HEK293 (cell line): ENCODE results near the gene RASSF1.

Source experiments
- CTCF ChIA-PET: fragments of 350-600 bp; formaldehyde crosslinking; extraction: SDS; loops from one replicate; lab custom pipeline; 2021; ENCODE audit warnings: antibody characterized with exemption; lab: Yijun Ruan, JAX
- POLR2A ChIA-PET: fragments of 300-600 bp; formaldehyde crosslinking; extraction: SDS; loops from one replicate; lab custom pipeline; 2020; ENCODE audit warnings: antibody characterized with exemption, inconsistent platforms; lab: Yijun Ruan, JAX
- H3K27ac ChIP-seq: fragments of 200-500 bp; sonication (Bioruptor generic); 2 replicates; pipeline ENCODE4 v1.5.1; 2014; ENCODE audit warnings: low read depth, low read length, control low read depth, inconsistent platforms; ENCODE audit errors: extremely low read depth
- H3K36me3 ChIP-seq, 2 experiments: fragments of 200-500 bp in 1 of 2; sonication (Bioruptor generic) in 1 of 2; 1 replicate in 1 of 2; 2 replicates in 1 of 2; pipeline ENCODE4 v1.5.1; 2014 to 2017; ENCODE audit warnings: inconsistent platforms in 2 of 2, low read length in 2 of 2; ENCODE audit not compliant: control insufficient read depth in 2 of 2, insufficient read depth in 1 of 2
- H3K4me1 ChIP-seq: fragments of 200-500 bp; sonication (Bioruptor generic); 2 replicates; pipeline ENCODE4 v1.5.1; 2014; ENCODE audit warnings: mild to moderate bottlenecking, low read length, inconsistent platforms; ENCODE audit not compliant: control insufficient read depth, insufficient read depth
- H3K4me3 ChIP-seq: 2 replicates; pipeline ENCODE4 v1.5.1; 2011; ENCODE audit warnings: low read depth, mild to moderate bottlenecking, control low read depth, low read length, moderate library complexity
- H3K9me3 ChIP-seq: fragments of 200-500 bp; sonication (Bioruptor generic); 2 replicates; pipeline ENCODE4 v1.5.1; 2014; ENCODE audit warnings: low read depth, low read length, inconsistent platforms; ENCODE audit not compliant: control insufficient read depth, insufficient read depth
- GFI1B ChIP-seq: fragments of 450-650 bp; formaldehyde crosslinking; IDR thresholded peaks from 2 replicates; pipeline ENCODE4 v1.5.1; 2016; ENCODE audit warnings: missing biosample characterization, missing genetic modification characterization
- GLIS1 ChIP-seq: fragments of 450-650 bp; formaldehyde crosslinking; IDR thresholded peaks from 2 replicates; pipeline ENCODE4 v1.5.1; 2016; ENCODE audit warnings: missing biosample characterization, missing genetic modification characterization
- GLIS2 ChIP-seq: fragments of 450-650 bp; formaldehyde crosslinking; IDR thresholded peaks from 2 replicates; pipeline ENCODE4 v1.5.1; 2016; ENCODE audit warnings: missing biosample characterization, missing genetic modification characterization
- KLF10 ChIP-seq: fragments of 450-650 bp; IDR thresholded peaks from 2 replicates; pipeline ENCODE4 v1.5.1; 2018; ENCODE audit warnings: missing biosample characterization, mild to moderate bottlenecking, missing genetic modification characterization
- OVOL3 ChIP-seq: fragments of 450-650 bp; formaldehyde crosslinking; IDR thresholded peaks from 2 replicates; pipeline ENCODE4 v1.5.1; 2016; ENCODE audit warnings: missing biosample characterization, missing genetic modification characterization
- YY2 ChIP-seq: fragments of 450-650 bp; formaldehyde crosslinking; IDR thresholded peaks from 2 replicates; pipeline ENCODE4 v1.5.1; 2016; ENCODE audit warnings: missing biosample characterization, missing genetic modification characterization
- ZBTB7A ChIP-seq: fragments of 450-650 bp; formaldehyde crosslinking; IDR thresholded peaks from 2 replicates; pipeline ENCODE4 v1.5.1; 2016; ENCODE audit warnings: low read depth, missing biosample characterization, missing genetic modification characterization
- ZFP69B ChIP-seq: fragments of 450-650 bp; formaldehyde crosslinking; IDR thresholded peaks from 2 replicates; pipeline ENCODE4 v1.5.1; 2016; ENCODE audit warnings: missing biosample characterization, missing genetic modification characterization
- ZIC2 ChIP-seq: fragments of 450-650 bp; formaldehyde crosslinking; IDR thresholded peaks from 2 replicates; pipeline ENCODE4 v1.5.1; 2016; ENCODE audit warnings: missing biosample characterization, missing genetic modification characterization
- ZNF184 ChIP-seq: fragments of 450-650 bp; IDR thresholded peaks from 2 replicates; pipeline ENCODE4 v1.5.1; 2018; ENCODE audit warnings: missing biosample characterization, mild to moderate bottlenecking, missing genetic modification characterization
- ZNF335 ChIP-seq: fragments of 450-650 bp; formaldehyde crosslinking; conservative IDR thresholded peaks from 2 replicates; pipeline ENCODE4 v1.5.1; 2016; ENCODE audit warnings: missing biosample characterization, missing genetic modification characterization
- ZNF391 ChIP-seq: fragments of 450-650 bp; formaldehyde crosslinking; IDR thresholded peaks from 2 replicates; pipeline ENCODE4 v1.5.1; 2016; ENCODE audit warnings: low read depth, missing biosample characterization, missing genetic modification characterization, borderline replicate concordance
- ZNF416 ChIP-seq: fragments of 450-650 bp; formaldehyde crosslinking; IDR thresholded peaks from 2 replicates; pipeline ENCODE4 v1.5.1; 2016; ENCODE audit warnings: missing biosample characterization, missing genetic modification characterization
- ZNF514 ChIP-seq: fragments of 450-650 bp; formaldehyde crosslinking; IDR thresholded peaks from 2 replicates; pipeline ENCODE4 v1.5.1; 2016; ENCODE audit warnings: missing biosample characterization, missing genetic modification characterization
- ZNF624 ChIP-seq: fragments of 450-650 bp; formaldehyde crosslinking; IDR thresholded peaks from 2 replicates; pipeline ENCODE4 v1.5.1; 2017; ENCODE audit warnings: missing biosample characterization, missing genetic modification characterization
- ZNF785 ChIP-seq: fragments of 450-650 bp; formaldehyde crosslinking; IDR thresholded peaks from 2 replicates; pipeline ENCODE4 v1.5.1; 2016; ENCODE audit warnings: missing biosample characterization, missing genetic modification characterization
- TF ChIP-seq, protein P1 (sequence below): fragments of 450-650 bp; formaldehyde crosslinking; IDR thresholded peaks from 2 replicates; pipeline ENCODE4; 2016; ENCODE audit warnings: missing biosample characterization, missing genetic modification characterization
- TF ChIP-seq, protein P2 (sequence below): fragments of 450-650 bp; formaldehyde crosslinking; IDR thresholded peaks from 2 replicates; pipeline ENCODE4 v1.5.1; 2016; ENCODE audit warnings: missing biosample characterization, missing genetic modification characterization
- TF ChIP-seq, protein P3 (sequence below): fragments of 450-650 bp; formaldehyde crosslinking; IDR thresholded peaks from 2 replicates; pipeline ENCODE4 v1.5.1; 2016; ENCODE audit warnings: missing biosample characterization, missing genetic modification characterization

RASSF1 gene

DNA sequence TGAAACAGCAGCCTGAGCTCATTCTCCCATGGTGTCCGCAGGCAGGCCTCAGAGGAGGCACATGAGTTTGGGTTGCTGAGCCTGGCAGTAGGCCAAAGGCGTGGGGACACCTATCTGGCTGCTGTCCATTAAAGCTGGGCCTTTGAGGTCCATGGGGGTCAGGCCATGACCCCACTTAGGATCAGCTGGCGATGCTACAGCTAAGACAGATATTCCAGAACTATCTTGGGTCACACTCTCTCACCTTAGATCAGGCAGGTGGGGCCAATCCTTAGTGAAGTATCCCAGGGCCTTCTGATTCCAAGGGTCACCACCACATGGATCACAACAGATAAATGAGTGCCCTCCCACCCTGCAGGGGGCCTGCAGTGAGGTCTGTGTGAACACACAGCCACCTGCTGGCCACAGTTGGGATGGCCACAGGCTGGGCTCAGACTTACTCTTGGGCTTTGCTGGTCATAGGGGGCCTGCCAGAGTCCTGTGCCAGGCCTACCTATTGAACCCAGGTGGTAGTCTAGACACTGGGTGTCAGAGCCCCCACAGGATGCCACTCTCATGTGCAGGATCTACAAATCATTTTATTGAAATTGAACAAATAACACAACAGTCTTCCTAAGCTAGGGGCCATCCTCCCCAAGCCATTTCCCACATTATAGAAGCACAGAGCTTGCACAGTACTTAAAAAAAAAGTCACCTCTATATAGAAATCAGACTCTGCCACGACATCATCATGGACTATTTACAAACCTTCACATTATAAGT is 16.1 kb downstream of the RASSF1 start (continued):
- TF ChIP-seq, protein P1, sequence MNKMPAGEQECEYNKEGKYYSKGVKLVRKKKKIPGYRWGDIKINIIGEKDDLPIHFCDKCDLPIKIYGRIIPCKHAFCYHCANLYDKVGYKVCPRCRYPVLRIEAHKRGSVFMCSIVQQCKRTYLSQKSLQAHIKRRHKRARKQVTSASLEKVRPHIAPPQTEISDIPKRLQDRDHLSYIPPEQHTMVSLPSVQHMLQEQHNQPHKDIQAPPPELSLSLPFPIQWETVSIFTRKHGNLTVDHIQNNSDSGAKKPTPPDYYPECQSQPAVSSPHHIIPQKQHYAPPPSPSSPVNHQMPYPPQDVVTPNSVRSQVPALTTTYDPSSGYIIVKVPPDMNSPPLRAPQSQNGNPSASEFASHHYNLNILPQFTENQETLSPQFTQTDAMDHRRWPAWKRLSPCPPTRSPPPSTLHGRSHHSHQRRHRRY: no peak
- TF ChIP-seq ZFP69B (tag by site-specific recombination) (no peak), ZNF184 (no peak), ZNF391 (no peak), KLF10 (tag by site-specific recombination) (no peak), ZNF335 (tag by site-specific recombination) (peak; percentile 36), YY2 (tag by site-specific recombination) (no peak), GLIS1 (tag by site-specific recombination) (peak; percentile 89)
- TF ChIP-seq, protein P2, sequence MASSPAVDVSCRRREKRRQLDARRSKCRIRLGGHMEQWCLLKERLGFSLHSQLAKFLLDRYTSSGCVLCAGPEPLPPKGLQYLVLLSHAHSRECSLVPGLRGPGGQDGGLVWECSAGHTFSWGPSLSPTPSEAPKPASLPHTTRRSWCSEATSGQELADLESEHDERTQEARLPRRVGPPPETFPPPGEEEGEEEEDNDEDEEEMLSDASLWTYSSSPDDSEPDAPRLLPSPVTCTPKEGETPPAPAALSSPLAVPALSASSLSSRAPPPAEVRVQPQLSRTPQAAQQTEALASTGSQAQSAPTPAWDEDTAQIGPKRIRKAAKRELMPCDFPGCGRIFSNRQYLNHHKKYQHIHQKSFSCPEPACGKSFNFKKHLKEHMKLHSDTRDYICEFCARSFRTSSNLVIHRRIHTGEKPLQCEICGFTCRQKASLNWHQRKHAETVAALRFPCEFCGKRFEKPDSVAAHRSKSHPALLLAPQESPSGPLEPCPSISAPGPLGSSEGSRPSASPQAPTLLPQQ (tag by site-specific recombination): peak; percentile 49; the same call in 1 of the 2 replicates

DNA sequence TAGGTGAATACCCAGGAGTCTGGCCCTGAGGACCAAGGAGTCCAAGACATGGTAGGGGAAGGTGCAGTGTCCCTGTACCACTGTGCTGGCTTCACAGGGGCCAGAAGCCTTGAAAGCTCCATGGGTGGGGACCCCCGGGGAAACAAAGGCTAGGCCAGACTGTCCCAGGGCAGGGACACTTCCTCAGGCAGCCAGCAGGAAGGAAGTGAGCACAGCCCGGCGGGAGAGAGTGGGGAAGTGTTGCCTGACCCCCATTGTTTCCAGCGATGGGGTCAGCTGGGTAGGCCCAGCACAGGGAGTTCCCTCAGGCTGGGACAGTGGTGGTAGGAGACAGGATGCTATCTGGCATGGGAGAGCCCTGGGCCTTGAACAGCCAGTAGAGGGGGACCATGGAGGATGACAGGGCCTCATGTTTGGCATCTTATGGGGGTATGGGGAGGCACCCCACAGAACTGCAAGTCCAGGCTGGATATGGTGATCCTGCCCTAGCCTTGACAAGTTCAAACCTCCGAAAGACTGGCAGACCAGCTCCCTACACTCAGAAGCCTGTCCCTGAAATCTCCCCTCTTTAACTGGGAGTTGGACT is 16.9 kb downstream of the RASSF1 start:
- Histone ChIP-seq H3K4me3 (no peak overlapping the region), H3K27ac (no peak overlapping the region), H3K9me3 (no peaks in the 10 kb centered on the region), H3K4me1 (no peaks in the 10 kb centered on the region), H3K36me3 (peaks cover 3 to 50% of the 10 kb centered on the region in 2 experiments; a peak in 2 of 3 replicates)
- no peak for TF ChIP-seq ZNF514
- TF ChIP-seq, protein P3, sequence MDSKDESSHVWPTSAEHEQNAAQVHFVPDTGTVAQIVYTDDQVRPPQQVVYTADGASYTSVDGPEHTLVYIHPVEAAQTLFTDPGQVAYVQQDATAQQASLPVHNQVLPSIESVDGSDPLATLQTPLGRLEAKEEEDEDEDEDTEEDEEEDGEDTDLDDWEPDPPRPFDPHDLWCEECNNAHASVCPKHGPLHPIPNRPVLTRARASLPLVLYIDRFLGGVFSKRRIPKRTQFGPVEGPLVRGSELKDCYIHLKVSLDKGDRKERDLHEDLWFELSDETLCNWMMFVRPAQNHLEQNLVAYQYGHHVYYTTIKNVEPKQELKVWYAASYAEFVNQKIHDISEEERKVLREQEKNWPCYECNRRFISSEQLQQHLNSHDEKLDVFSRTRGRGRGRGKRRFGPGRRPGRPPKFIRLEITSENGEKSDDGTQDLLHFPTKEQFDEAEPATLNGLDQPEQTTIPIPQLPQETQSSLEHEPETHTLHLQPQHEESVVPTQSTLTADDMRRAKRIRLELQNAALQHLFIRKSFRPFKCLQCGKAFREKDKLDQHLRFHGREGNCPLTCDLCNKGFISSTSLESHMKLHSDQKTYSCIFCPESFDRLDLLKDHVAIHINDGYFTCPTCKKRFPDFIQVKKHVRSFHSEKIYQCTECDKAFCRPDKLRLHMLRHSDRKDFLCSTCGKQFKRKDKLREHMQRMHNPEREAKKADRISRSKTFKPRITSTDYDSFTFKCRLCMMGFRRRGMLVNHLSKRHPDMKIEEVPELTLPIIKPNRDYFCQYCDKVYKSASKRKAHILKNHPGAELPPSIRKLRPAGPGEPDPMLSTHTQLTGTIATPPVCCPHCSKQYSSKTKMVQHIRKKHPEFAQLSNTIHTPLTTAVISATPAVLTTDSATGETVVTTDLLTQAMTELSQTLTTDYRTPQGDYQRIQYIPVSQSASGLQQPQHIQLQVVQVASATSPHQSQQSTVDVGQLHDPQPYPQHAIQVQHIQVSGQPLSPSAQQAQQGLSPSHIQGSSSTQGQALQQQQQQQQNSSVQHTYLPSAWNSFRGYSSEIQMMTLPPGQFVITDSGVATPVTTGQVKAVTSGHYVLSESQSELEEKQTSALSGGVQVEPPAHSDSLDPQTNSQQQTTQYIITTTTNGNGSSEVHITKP (tag by site-specific recombination): no peak
- no peak for TF ChIP-seq ZBTB7A (tag by site-specific recombination)
- TF ChIP-seq ZNF785 (tag by site-specific recombination): no peak
- TF ChIP-seq OVOL3 (tag by site-specific recombination): no peak
- TF ChIP-seq ZNF416 (tag by site-specific recombination): no peak
- TF ChIP-seq ZIC2: 0 out of 2 replicates have a peak, but pooled peaks have one; percentile 38
- TF ChIP-seq GLIS2 (tag by site-specific recombination): peak; percentile 35; the same call in 1 of the 2 replicates
- no peak for TF ChIP-seq GFI1B
- no peak for TF ChIP-seq ZNF624 (tag by site-specific recombination)
- ChIA-PET POLR2A (interaction anchor here (0.9 to 2.8 kb wide), 5 partner anchors 14 to 129 kb away, joined by 3 to 12 read pairs (median 5); partner anchors contain the start of genes HYAL3 and NAA80), CTCF (interaction anchor here (0.6 to 3.0 kb wide), 13 partner anchors 10 to 129 kb away, joined by 3 to 21 read pairs (median 5); partner anchors contain the start of genes HYAL3, LSMEM2 and NAA80)
